Stromal cell of bone marrow (primary cell): ENCODE measurements around the gene LBR.
"Not testable (repeated sequence)": the region's sequence is repeated elsewhere in the genome, so short reads cannot be mapped to it uniquely, and the experiment has no call there.

ENCODE experiments used
- DNase-seq: peaks from one replicate; pipeline ENCODE4 v3.0.0-alpha.2; 2012; ENCODE audit warnings: low read depth

Gene LBR

GRCh38 chr1:225422795-225423517 is 4.9 kb downstream of the LBR start:
- DNase-seq: no peak

GRCh38 chr1:225422031-225422605 is 5.7 kb downstream of the LBR start:
- no peak for DNase-seq

GRCh38 chr1:225418598-225418997 is 9.2 kb downstream of the LBR start:
- DNase-seq: no peak

GRCh38 chr1:225418059-225418458 is 9.8 kb downstream of the LBR start:
- no peak for DNase-seq

GRCh38 chr1:225415967-225416745 is 11.7 kb downstream of the LBR start:
- no peak for DNase-seq

GRCh38 chr1:225415307-225415706 is 12.5 kb downstream of the LBR start:
- DNase-seq: no peak

- no peak for DNase-seq
These were observed 14.0 kb downstream of the LBR start for GRCh38 chr1:225413708-225414375.

GRCh38 chr1:225412803-225413351 is 15.0 kb downstream of the LBR start:
- no peak for DNase-seq

- DNase-seq: no peak
These were observed 15.5 kb downstream of the LBR start for GRCh38 chr1:225412321-225412720.

- DNase-seq: no peak
These were observed 17.8 kb downstream of the LBR start for GRCh38 chr1:225410036-225410435.

- no peak for DNase-seq
These were observed 18.8 kb downstream of the LBR start for GRCh38 chr1:225409051-225409450.

- DNase-seq: no peak
These were observed 19.6 kb downstream of the LBR start for GRCh38 chr1:225408249-225408648.

- no peak for DNase-seq
These were observed 20.1 kb downstream of the LBR start for GRCh38 chr1:225407755-225408154.

GRCh38 chr1:225406976-225407725 is 20.7 kb downstream of the LBR start:
- DNase-seq: no peak

GRCh38 chr1:225400968-225401367 is 26.9 kb downstream of the LBR start:
- no peak for DNase-seq

GRCh38 chr1:225396357-225396756 is 31.5 kb downstream of the LBR start:
- DNase-seq: no peak

GRCh38 chr1:225389843-225390242 is 38.0 kb downstream of the LBR start:
- no peak for DNase-seq

- DNase-seq: no peak
These were observed 39.5 kb downstream of the LBR start for GRCh38 chr1:225388372-225388771.

- DNase-seq: not testable (repeated sequence)
These were observed 41.0 kb downstream of the LBR start for GRCh38 chr1:225386860-225387259.

GRCh38 chr1:225380691-225381090 is 47.1 kb downstream of the LBR start:
- no peak for DNase-seq

GRCh38 chr1:225378880-225379279 is 49.0 kb downstream of the LBR start:
- DNase-seq: no peak

GRCh38 chr1:225374996-225375395 is 52.8 kb downstream of the LBR start:
- no peak for DNase-seq
